ENCODE measurements around the gene CLCN2.

GRCh38 chr3:184334470-184335158, 26.8 kb downstream of the CLCN2 start:
- TF ChIP-seq CTCF (IDR thresholded peaks at IDR 0.05; ENCODE audit: poor library complexity) (no peak), EZH2 (IDR thresholded peaks at IDR 0.05; ENCODE audit: borderline replicate concordance) (no peak), EZH2phosphoT487 (IDR thresholded peaks at IDR 0.05; ENCODE audit: low read depth, severe bottlenecking, unreplicated experiment) (no peak)
